CD4-positive, alpha-beta T cell (primary cell): ENCODE results near the gene ROBO4. TPM values are rescaled to one million over a fixed set of nuclear protein-coding genes. Genes with fewer than 3 reads are reported as not detected.

Source experiments
- ATAC-seq: fragments of 200-7000 bp; cut with Tn5 transposase; one replicate; pipeline ENCODE4 v1.10.0; 2022; ENCODE audit warnings: mild to moderate bottlenecking; ENCODE audit not compliant: poor library complexity
- CTCF ChIA-PET: fragments of 350-600 bp; sonication (Branson Sonifier 250); formaldehyde crosslinking; loops from one replicate; lab custom pipeline; 2021; ENCODE audit warnings: antibody characterized with exemption, inconsistent platforms; lab: Charles Lee
- POLR2A ChIA-PET: fragments of 350-600 bp; sonication (Branson Sonifier 250); formaldehyde crosslinking; loops from one replicate; lab custom pipeline; 2021; ENCODE audit warnings: antibody characterized with exemption, inconsistent platforms; lab: Charles Lee
- DNase-seq, 14 experiments: peaks; one replicate each; pipeline ENCODE4 v3.0.0-alpha.2; 2013 to 2020; ENCODE audit warnings: mixed read lengths in 2 of 14
- H3K27ac ChIP-seq, 2 donors: one replicate each; pipeline versions ENCODE4 v1.5.1 to v1.7.0; 2013; ENCODE audit warnings: low read length in 2 of 2, low read depth in 1 of 2, mild to moderate bottlenecking in 1 of 2
- H3K27me3 ChIP-seq, 2 experiments: 1 replicate in 1 of 2; 2 replicates in 1 of 2; pipeline versions ENCODE4 v1.6.1 to v1.7.0; 2013; ENCODE audit warnings: low read length in 2 of 2, control low read depth in 1 of 2, mild to moderate bottlenecking in 1 of 2, moderate library complexity in 1 of 2; ENCODE audit not compliant: insufficient read depth in 2 of 2, control insufficient read depth in 1 of 2
- H3K36me3 ChIP-seq: one replicate; pipeline ENCODE4 v1.6.1; 2013; ENCODE audit warnings: low read length, control low read depth; ENCODE audit not compliant: insufficient read depth
- H3K4me1 ChIP-seq: one replicate; pipeline ENCODE4 v1.6.1; 2013; ENCODE audit warnings: low read length, control low read depth; ENCODE audit not compliant: insufficient read depth
- H3K4me3 ChIP-seq: one replicate; pipeline ENCODE4 v1.5.1; 2013; ENCODE audit warnings: mild to moderate bottlenecking, low read length, moderate library complexity
- H3K9me3 ChIP-seq, 2 experiments: 1 replicate in 1 of 2; 2 replicates in 1 of 2; pipeline versions ENCODE4 v1.6.1 to v1.7.0; 2013; ENCODE audit warnings: low read length in 2 of 2, mild to moderate bottlenecking in 2 of 2, control low read depth in 1 of 2, moderate library complexity in 1 of 2; ENCODE audit not compliant: control insufficient read depth in 1 of 2, insufficient read depth in 1 of 2
- H3K27ac Mint-ChIP-seq: one replicate; pipeline ENCODE4 v1.8.0; 2020; ENCODE audit warnings: mixed read lengths
- H3K27me3 Mint-ChIP-seq: one replicate; pipeline ENCODE4 v1.8.0; 2021; ENCODE audit warnings: mixed read lengths
- H3K36me3 Mint-ChIP-seq: one replicate; pipeline ENCODE4 v1.8.0; 2021; ENCODE audit warnings: low read depth, mixed read lengths
- H3K4me1 Mint-ChIP-seq: one replicate; pipeline ENCODE4 v1.8.0; 2021; ENCODE audit warnings: low read depth, mixed read lengths
- H3K4me3 Mint-ChIP-seq: one replicate; pipeline ENCODE4 v1.8.0; 2020; ENCODE audit warnings: mild to moderate bottlenecking, mixed read lengths
- H3K9me3 Mint-ChIP-seq: one replicate; pipeline ENCODE4 v1.8.0; 2020; ENCODE audit warnings: mixed read lengths
- CTCF ChIP-seq: fragments of 200-600 bp; IDR thresholded peaks from one replicate; pipeline ENCODE4 v1.8.0; 2022; ENCODE audit warnings: antibody characterized with exemption, mild to moderate bottlenecking
- intact Hi-C, 2 experiments: fragments of 100-400 bp; cut with DNase I in 1 of 2; cut with micrococcal nuclease in 1 of 2; formaldehyde crosslinking; loops; one replicate each; pipeline versions ENCODE4 v1.15.1 to v1.9.0; 2023 to 2025; cut with DNase I, micrococcal nuclease
- total RNA-seq, 174 experiments: library from RNA in 2 of 174; stranded (reverse) in 2 of 174; gene quantifications; one replicate each; pipeline ENCODE4 v1.2.3 and lab custom pipeline; 2021 to 2026

ROBO4 gene
- total RNA-seq, 2 experiments from 2014 or later: not detected

- peaks cover 5% of the 10 kb centered on the region for H3K4me1 Mint-ChIP-seq
- H3K9me3 ChIP-seq: peaks cover 0 to 4% of the 10 kb centered on the region in 2 experiments
- POLR2A ChIA-PET: interaction anchor here (1.4 to 1.9 kb wide), 2 partner anchors 8 to 13 kb away, joined by 4 to 5 read pairs; no protein-coding TSS in a partner anchor
- no peak for TF ChIP-seq CTCF
- no peak overlapping the region for H3K27ac Mint-ChIP-seq
- H3K9me3 Mint-ChIP-seq: no peaks in the 10 kb centered on the region
- H3K36me3 ChIP-seq: no peaks in the 10 kb centered on the region
- ATAC-seq (no peak), DNase-seq (no peak)
- no peaks in the 10 kb centered on the region for H3K36me3 Mint-ChIP-seq
- H3K27me3 ChIP-seq: peaks cover 5 to 9% of the 10 kb centered on the region in 2 experiments
- H3K4me3 Mint-ChIP-seq: no peak overlapping the region
- CTCF ChIA-PET: no interaction called here
- no peak overlapping the region for H3K27ac ChIP-seq
- no peak overlapping the region for H3K4me3 ChIP-seq
- intact Hi-C loops: no loop called here
- H3K27me3 Mint-ChIP-seq: peaks cover 19% of the 10 kb centered on the region
- no peaks in the 10 kb centered on the region for H3K4me1 ChIP-seq
Observed at GRCh38 chr11:124889191-124890091, 8.2 kb downstream of the ROBO4 start.

- H3K27me3 Mint-ChIP-seq: peaks cover 19% of the 10 kb centered on the region
- Histone ChIP-seq H3K27me3 (peaks cover 5 to 9% of the 10 kb centered on the region in 2 experiments), H3K4me3 (no peak overlapping the region), H3K27ac (no peak overlapping the region), H3K36me3 (no peaks in the 10 kb centered on the region), H3K9me3 (peaks cover 0 to 4% of the 10 kb centered on the region in 2 experiments), H3K4me1 (no peaks in the 10 kb centered on the region)
- POLR2A ChIA-PET: interaction anchor here (1.9 kb wide), 1 partner anchor 11 kb away, joined by 5 read pairs; no protein-coding TSS in a partner anchor
- no peak overlapping the region for H3K27ac Mint-ChIP-seq
- H3K4me1 Mint-ChIP-seq: no peaks in the 10 kb centered on the region
- CTCF ChIA-PET: no interaction called here
- TF ChIP-seq CTCF: no peak
- no peak overlapping the region for H3K4me3 Mint-ChIP-seq
- DNase-seq (no peak), ATAC-seq (no peak)
- no peaks in the 10 kb centered on the region for H3K9me3 Mint-ChIP-seq
- no peaks in the 10 kb centered on the region for H3K36me3 Mint-ChIP-seq
- intact Hi-C loops: no loop called here
Observed at GRCh38 chr11:124887667-124888013, 10.0 kb downstream of the ROBO4 start.

GRCh38 chr11:124886978-124887666, 10.5 kb downstream of the ROBO4 start:
- Mint-ChIP-seq H3K4me1 (no peaks in the 10 kb centered on the region), H3K36me3 (no peaks in the 10 kb centered on the region), H3K27ac (no peak overlapping the region), H3K4me3 (no peak overlapping the region), H3K27me3 (peaks cover 19% of the 10 kb centered on the region), H3K9me3 (no peaks in the 10 kb centered on the region)
- no peak for ATAC-seq
- TF ChIP-seq CTCF: no peak
- Histone ChIP-seq H3K9me3 (peaks cover 0 to 4% of the 10 kb centered on the region in 2 experiments), H3K27me3 (peaks cover 5 to 9% of the 10 kb centered on the region in 2 experiments), H3K4me3 (no peak overlapping the region), H3K4me1 (no peaks in the 10 kb centered on the region), H3K36me3 (no peaks in the 10 kb centered on the region), H3K27ac (no peak overlapping the region)
- ChIA-PET CTCF (no interaction called here), POLR2A (interaction anchor here (1.9 kb wide), 1 partner anchor 11 kb away, joined by 5 read pairs; no protein-coding TSS in a partner anchor)
- intact Hi-C loops: no loop called here
- DNase-seq: no peak
